HG03066 (cell line): ENCODE results near the gene DUSP15.

Source experiments
- ATAC-seq: cut with Tn5 transposase; IDR thresholded peaks from one replicate; pipeline ENCODE4 v1.9.1; 2021; ENCODE audit warnings: low read depth; ENCODE audit not compliant: unreplicated experiment

Gene DUSP15

DNA sequence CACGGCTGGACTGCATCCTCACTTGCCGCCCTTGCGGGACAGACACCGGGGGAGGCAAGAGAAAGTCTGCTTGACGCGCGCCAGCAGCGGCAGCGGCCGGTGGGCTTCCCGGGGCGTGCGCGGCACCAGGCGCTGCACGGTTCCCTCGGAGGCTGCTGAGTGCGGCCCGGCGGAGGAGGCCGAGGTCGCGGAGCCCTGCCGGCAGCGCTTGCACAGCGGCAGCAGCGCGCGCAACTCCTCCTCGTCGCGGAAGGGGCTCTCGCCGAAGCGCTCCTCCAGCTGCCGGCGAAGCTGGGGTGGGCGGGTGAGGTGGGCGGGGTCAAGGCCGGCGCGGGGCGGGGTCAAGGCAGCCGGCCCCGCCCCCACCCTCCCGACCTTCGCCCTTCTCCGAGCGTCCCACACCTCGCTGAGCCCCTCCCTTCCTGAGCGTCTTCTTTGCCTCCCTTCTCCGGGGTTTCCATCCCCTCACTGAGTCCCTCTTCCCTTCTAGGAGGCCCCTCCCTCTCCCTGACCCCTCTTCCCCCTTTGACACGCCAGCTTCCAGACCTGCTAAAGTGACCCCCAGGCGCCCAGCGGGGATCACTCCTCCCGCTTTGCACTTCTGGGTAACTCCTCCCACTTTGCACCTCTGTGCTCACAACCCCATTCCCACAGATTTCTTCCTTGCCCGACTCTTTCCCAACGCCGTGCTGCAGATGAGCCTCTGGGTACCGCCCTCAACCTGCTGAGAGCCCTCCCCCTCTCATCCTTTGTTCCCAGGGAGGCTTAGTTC, 8.8 kb downstream of the DUSP15 start:
- no peak for ATAC-seq

DNA sequence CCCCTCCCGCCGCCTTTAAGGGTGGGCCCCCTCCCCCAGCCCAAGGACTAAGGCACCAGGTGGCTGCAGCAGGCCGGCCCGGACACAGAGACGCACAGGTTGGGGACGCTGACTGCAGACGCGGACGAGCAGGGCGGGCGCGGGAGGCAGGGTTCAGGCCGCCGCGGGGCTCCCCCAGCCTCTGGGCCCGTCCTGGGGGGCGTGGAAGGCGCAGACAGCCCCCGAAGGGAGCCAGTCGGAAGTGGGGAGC, 9.3 kb downstream of the DUSP15 start:
- no peak for ATAC-seq

DNA sequence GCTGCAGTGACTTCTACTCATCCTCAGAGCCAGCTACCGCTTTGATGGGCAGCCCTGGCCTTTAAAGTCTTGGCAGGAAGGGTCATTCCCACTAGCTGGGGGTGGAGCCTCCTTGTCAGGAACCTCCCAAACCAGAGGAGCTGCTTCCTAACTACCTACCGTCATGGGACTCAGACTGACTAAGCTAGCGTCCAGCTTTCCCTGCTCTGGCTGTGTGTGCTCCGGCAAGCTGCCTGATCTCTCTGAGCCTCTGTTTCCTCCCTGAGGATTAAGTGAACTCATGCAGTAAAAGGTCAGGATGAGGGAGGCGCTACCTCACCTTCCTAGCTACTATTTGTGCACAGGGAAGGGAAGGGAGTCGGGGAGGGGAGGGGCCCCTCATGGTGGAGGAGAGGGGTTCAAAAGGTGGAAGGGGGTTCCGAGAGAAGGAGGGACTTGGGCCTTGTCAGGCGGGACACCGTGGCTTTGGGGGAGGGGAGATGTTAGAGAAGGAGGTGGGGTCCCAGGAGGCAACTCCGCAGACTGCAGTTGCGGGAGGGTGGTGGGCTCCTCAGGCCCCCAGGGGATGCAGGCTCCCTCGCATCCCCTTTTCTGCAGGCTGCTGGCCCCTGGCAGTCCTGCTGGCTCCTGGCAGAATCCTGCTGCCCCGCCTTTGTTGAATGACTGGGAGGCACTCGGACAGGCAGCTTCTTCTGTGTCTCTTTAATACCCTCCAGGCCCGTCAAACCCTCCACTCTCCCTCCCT, 9.8 kb downstream of the DUSP15 start:
- no peak for ATAC-seq

DNA sequence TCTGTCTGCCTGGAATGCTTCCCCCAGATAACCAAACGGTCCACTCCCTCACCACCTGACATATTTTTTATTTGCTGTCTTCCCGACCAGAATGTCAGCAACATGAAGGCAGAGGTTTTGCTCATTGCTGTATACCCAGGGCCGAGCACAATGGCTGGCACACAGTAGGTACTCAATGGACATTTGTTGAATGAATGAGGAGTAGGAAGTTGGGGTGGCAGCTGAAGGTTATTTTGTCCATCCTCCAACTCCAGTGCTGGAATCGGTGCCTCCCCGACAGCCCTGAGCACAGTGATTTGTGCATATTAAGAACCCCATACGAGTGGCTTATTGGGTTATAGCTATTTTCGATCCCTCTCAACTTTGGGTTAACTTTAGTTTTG, 10.3 kb downstream of the DUSP15 start:
- no peak for ATAC-seq

DNA sequence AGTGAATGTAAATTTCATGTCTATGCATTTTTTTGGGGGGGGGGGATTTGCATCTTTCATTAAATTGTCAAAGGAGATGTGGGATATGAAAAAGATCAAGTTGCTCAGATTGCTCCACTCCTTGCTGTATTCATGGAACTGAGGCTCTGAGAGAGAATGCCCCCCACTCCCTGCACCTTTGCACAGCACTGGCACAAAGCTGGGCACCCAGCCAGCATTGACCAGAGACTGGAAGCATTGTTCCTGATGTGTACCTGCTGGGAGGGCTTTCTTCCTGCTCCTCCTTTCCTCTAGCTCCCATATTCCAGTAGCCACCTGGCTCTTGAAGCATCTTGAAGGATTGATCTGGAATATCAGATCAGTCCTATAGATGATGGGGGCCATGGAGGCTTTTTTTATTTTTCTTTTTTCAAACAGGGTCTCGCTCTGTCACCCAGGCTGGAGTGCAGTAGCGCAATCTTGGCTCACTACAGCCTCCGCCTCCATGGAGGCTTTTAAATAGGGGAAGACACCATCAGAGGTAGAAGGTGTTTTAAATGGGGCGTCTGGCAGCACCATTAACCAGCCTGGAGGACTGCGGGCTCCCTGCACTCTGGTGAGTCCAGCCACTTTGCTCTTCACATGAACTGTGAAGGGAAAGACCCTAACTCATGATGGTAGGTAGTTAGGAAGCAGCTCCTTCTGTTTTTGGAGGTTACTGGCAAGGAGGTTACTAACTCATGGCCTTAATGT, 10.9 kb downstream of the DUSP15 start:
- ATAC-seq, result no peak

DNA sequence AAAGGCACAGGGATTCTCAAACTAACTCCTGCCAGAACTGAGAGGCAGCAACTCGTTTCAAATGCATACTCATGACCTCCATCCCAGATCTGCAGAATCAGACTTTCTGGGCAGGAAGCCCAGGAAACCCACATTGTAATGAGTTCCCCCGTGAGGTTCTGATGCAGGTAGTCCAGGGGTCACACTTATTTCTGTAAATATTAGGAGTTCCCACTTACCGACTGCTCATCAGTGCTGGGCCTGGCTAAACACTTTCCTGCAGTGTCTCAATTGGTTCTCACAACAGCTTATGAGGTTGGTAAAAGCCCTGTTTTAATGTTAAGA, 11.6 kb downstream of the DUSP15 start:
- no peak for ATAC-seq

DNA sequence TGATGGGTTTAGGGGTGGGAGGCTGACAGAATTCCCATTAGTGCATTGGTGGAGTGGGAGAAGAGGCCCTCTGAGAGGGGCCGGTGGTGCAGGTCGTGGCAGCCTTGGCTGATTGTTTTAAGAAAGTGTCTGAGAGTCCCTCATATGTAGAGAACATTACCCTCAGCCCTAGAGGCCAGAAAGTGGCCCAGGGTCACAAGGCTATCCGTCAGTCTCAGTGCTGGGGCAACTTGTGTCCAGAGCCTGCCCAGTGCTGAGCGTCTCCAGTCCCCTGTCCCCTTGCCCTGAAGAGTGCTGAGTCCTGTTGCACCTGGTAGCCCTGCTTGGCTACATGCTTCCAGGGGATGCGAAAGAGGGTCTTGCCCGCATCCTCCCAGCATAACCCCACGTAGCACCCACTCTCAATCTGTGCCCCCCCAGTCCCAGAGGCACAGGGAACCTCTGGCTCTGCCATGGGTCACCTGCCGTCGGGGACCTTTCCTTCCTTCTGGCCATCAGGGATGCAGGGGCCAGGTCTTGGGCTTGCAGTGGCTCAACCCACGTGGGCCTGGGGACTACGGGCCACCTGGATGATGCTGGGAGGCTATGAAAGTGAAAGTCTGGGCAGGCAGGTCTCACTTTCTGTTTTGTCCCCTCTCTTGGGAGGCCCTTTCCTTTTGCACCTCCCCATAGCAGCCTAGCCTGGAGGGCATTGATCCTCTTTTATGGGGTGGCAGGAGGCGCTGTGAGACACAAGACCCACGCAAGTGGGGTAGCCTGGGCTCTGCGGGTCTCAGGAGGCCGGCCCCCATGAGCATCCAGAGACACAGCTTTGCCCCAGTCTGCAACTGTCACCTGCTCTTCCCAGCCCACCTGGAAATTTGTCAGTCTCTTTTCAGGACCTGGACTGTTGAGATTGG, 12.2 kb downstream of the DUSP15 start:
- no peak for ATAC-seq

DNA sequence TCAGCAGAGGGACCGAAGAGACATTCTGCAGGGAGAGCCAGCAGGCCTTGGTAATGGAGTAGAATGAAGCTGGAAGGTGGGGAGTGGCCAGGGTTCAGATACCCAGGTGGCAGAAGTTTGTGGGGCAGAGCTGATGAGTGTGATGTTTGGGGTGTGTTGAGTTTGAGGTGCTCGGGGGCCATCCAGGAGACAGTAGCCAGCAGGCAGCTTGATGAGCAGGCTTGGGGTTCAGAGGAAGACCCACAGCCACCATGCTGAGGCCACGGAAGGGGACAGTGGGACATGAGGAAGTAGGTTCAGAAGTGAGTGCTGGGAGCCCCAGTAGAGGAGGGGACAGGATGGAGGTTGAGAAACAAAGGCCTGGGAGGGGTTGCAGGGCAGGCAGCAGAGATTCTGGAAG, 13.8 kb downstream of the DUSP15 start:
- no peak for ATAC-seq

DNA sequence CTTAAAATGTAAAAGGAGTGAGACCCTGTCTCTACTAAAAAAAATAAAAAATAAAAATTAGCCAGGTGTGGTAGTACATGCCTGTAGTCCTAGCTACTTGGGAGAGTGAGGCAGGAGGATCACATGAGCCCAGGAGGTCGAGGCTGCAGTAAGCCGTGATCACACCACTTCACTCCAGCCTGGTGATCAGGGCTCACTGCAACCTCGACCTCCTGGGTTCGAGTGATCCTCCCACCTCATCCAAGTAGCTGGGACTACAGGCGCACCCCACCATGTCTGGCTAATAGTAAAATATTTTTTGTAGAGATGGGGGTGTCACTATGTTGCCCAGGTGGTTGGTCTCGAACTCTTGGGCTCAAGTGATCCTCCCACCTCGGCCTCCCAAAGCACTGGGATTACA, 16.8 kb downstream of the DUSP15 start:
- no peak for ATAC-seq

DNA sequence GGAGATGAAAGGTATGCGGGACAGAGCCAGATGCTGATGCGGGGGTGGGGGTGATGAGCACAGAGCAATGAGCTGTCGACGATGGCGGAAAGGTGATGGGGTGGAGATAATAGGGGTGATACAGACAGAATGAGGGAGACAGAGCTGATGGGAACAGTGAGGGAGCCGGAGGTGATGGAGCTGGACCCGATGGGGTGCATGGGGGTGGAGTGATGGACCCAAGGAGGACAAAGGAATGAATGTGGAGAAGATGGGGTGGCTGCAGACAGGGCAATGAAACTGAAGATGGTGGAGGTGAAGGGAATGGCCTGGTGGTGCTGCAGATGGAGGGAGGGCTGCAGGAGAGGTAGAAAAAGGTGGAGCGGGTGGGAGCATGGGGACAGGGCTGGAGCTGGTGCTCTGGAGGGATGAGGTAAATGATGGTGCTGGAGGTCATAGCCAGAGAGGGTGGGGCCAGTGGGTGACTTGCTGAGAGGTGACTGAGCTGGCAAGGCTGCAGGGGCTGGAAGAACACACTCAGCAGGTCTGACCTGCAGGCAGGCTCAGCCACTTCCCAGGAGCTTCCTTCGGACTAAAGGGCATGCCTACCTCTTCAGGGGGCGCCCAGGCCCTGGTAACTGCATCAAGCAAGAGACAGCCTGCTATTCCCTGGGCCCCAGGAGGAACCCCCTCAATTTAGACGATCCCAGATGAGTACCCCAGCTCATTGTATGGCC, 18.9 kb downstream of the DUSP15 start:
- ATAC-seq, result no peak

DNA sequence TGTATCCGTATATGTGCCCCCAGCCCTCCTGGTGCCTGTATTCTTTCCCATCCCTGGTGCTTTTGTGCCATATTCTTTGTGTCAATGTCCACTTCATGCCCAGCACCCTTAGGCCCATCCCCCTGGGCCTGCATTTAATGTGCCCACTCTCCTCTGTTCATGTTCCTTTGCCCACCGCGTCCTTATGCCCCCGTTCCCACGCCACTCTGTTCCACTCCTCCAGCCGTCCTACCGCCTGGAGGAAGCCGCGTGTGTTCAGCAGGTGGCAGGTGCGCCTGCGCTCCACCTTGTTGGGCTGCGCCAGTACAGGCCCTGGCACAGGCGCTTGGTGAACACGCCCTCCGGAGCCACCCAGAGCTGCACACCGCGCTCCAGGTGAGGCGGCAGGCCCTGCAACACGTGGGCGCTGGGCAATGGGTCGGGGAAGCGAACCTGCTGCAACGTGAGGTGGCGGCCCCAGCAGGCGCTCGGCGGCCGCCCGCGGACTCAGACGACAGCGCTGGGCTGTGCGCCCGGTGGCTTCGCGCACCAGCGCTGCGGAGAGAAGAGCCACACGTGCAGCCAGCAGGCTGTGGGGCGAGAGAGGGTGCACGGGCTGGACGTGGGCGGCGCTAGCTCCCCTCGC, 20.9 kb downstream of the DUSP15 start:
- no peak for ATAC-seq

DNA sequence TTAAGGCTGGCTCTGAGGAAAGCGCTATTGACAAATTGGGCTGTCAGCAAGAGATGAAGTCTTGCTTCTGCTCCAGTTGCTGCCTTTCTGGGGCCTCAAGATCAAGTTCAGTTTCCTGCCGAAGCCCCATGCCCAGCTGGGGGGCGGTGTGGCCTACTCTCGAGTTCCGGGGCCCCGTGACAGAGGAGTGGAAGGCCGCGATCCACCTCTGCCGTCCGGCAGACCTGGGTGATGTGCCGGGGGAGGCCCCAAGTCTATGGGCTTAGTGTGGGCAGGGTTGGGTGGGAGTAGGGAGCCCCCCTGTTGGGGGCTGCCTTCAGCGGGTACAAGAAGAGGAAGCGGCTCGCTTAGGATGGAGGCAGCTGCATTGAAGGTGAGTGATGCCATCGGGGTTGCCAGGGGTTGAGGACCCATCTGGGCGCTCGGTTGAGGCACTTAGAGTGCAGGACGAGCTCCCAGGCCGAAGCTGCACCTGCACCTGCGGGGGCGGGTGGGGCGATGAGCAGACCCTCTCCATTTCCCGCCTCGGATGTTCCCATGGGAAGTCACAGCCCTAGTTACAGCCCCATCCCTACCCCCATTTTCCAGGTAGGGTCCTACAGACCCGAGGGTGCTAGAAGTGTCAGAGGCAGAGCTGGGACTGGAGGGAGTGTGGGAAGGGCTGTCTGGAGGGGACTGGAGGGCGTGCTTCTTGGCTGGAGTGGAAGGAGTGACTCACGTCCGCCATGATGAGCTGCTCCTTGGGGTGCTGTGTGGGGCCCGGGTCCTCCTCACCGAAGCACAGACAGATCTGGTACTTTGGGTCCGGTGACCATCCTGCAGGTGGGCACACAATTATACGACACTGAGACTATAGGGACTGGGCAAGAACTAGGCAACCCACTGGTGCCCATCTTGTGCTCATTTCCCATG, 22.0 kb downstream of the DUSP15 start:
- ATAC-seq, result no peak

DNA sequence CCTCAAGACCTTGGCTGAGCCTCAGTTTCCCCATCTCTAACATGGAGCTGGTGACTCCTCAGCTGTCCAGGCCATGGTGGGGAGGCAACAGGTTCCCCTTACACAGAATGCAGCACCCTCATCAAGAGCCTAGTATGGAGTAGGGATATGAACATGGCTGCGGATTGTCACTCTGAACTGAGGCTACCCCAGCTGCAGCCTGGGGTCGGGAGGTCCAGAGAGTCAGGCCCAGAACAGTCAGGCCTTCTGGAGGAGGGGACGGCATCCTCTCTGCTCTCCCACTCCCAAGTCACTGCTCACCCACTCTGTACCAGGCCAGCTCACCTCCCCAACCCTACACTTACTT, 23.6 kb downstream of the DUSP15 start:
- ATAC-seq, result no peak

DNA sequence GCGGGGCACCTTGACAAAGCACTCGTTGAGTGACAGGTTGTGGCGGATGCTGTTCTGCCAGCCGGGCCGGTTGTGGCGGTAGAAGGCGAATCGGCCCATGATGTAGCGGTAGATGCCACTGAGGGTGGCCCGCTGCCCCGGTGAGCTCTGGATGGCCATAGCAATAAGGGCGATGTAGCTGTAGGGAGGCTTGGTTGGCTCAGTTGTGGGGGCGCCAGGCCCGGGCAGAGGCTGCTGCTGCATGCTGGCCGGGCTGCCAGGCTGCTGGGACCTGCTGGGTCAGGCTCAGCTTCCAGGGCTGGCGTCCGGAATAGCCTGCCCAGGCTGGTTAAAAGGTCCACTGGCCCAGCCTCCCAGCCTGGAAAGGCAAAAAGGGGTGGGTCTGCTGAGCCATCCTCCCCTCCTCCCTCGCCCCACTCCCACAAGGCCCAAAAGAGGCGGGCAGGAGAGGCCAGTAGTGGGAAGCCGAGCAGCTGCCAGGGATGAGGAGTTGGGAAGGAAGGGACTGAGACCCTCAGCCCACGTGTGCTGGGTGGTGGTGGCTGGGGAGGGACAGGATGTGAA, 24.9 kb downstream of the DUSP15 start, which contains the start of gene FOXS1:
Gene FOXS1, minus strand, starts transcription at position 305 of the 564 bp plus-strand sequence. Its CDS starts 62 bp downstream, at position 243.
- no peak for ATAC-seq

DNA sequence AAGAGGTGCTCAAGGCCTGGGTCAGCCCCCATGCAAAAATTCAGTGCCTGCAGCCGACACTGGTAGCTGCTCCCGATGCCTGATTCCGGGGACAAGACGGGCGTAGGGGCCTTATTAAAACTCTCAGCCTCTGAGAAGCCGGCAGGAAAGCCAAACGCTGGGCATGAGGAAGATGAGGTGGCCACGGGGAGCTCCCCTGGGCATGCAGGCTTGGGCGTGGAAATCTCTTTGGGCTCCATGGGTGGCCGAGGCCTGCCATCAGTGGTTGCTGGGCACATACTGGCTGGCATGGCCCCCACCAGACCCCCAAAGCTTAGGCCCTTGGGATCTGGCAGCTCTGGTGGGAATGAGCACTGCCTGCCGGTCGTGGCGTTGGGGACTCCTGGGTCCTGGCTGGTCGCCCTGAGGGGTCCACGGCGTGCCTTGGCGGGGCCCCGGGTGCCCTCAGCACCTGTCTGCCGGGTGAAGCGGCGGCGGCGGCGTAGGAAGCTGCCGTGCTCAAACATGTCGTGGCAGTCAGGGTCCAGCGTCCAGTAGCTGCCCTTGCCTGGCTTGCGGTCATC, 25.5 kb downstream of the DUSP15 start:
- no peak for ATAC-seq

DNA sequence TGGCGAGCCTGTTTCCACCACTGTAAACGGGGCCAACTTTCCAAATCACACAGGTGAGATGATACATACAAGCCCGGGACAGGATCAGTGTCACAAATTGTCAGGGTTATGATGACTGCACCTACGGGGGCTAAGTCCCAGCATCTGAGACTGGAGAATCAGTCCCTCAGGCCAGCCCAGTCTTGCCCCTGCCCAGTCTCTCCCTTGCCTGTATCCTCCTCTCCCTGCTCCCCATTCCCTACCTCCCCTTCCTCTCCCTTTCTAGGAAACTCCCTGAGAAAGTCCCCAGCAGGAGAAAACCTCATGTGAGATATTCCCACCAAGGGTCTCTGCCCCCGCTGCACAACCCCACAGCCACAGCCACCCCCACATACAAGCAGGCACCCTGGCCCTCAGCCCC, 26.4 kb downstream of the DUSP15 start:
- no peak for ATAC-seq

DNA sequence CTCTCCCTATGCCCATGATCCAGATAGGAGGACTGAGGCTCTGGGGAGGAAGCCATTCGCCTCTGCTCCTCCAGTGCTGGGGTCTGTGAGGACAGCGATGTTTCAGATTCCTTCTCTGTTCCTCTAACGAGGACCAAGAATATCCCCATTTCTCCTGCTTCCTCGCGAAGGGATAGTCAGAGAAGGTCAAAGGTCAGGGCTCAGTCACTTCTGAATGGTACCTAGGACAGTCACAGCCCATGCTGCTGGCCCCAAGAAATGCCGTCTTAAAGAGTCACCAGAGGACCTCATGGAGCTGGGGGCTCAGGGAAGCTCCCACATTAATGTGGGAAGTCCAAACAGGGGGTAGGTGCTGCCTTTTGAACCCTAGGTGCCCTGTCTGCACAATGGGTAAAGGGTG, 27.0 kb downstream of the DUSP15 start:
- ATAC-seq, result no peak

DNA sequence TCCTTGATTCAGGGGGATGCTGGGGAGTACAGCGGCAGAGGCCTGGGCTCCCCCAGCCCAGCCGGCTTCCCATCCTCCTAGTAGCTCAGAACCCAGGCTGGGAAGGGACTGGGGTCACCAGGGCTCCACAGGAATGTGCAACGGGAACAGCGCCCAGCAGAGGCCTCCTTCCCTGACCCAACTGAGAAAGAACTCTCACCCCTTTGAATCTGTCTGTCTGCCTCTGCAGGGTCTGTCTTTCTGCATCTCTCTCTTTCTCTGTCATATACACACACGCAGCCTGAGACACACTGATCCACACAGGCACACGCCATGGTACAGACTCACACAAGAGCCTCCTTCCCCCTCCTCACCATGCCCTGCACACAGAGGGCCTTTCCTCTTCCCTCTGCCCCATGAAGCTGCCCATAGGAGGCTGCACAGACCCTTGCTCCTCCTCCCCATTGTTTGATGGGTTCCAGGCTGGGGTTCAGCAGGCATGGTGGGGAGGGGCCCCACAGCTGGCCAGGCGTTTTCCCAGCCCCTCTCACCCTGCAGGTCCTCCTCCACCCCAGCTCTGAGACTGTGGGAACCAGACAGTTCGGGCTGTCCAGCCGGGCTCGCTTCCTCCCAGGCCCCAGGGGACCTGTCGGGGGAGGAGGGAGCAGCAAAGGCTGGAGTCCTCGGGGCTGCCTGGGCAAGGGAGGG, 27.7 kb downstream of the DUSP15 start:
- no peak for ATAC-seq
